HUES64 (cell line): ENCODE results near the gene PLA2G4E.
A peak's percentile ranks its signal among the peaks of the same experiment; 100 is the strongest.

Experiments used
- H3K27ac ChIP-seq: 2 replicates; pipeline ENCODE4 v1.7.0; 2013; ENCODE audit warnings: low read depth, low read length, inconsistent platforms
- H3K27me3 ChIP-seq: 2 replicates; pipeline ENCODE4 v1.6.1; 2013; ENCODE audit warnings: mild to moderate bottlenecking, low read length; ENCODE audit not compliant: insufficient read depth
- H3K36me3 ChIP-seq: 2 replicates; pipeline ENCODE4 v1.6.1; 2013; ENCODE audit warnings: mild to moderate bottlenecking, low read length; ENCODE audit not compliant: insufficient read depth
- H3K4me1 ChIP-seq: 2 replicates; pipeline ENCODE4 v1.6.1; 2013; ENCODE audit warnings: mild to moderate bottlenecking, low read length, moderate library complexity; ENCODE audit not compliant: insufficient read depth
- H3K4me3 ChIP-seq: 2 replicates; pipeline ENCODE4 v1.5.1; 2013; ENCODE audit warnings: mild to moderate bottlenecking, low read length, moderate library complexity
- H3K9ac ChIP-seq: 2 replicates; pipeline ENCODE4 v1.6.1; 2013; ENCODE audit warnings: mild to moderate bottlenecking, low read depth, low read length
- H3K9me3 ChIP-seq: 2 replicates; pipeline ENCODE4 v1.6.1; 2013; ENCODE audit warnings: low read depth, low read length; ENCODE audit not compliant: insufficient read depth
- WGBS: fragments of 150-250, 120-280 bp; methylation state at CpG from one replicate; pipeline ENCODE4 v1.1.7; 2013; ENCODE audit warnings: missing lambda C conversion rate; 5-methylcytosine and 5-hydroxymethylcytosine counted together

The PLA2G4E gene

DNA sequence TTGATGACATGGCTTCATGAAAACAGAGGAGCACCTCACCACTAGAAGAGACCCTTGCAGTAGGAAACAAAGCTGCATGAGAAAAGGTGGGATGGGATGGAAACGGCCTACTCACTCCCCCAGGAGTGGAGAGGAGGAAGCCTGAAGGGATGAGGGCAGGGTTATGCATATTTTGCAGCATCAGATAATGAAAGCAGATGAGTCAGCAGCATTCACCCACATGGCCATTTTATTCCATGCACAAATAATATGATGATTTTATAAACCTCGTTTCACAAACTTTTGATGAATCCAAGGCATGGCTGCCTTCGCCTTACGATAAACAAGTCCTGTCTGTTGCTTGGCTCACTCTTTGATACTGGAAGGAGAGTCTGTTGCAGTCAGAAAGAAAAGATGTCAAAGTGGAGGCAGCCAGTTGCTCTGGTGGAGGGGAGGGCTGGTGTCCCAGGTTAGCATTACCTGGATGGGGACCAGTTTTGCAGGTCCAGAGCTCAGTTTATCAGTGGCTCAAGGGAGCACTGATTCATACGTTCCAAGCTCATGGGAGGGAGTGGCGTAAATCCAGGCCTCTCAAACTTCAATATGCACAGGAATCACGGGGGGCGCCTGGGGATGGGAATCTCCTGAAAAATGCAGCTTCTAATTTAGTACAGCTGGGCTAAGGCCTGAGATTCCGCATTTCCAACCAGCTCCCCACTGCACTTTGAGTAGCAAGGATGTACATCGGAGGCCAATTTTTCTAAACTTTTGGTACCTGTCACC lies 39.3 kb downstream of the PLA2G4E start:
- H3K4me1 ChIP-seq: no peaks in the 10 kb centered on the region
- no peak overlapping the region for H3K9ac ChIP-seq
- H3K4me3 ChIP-seq: no peak overlapping the region
- no peaks in the 10 kb centered on the region for H3K9me3 ChIP-seq
- no peaks in the 10 kb centered on the region for H3K27me3 ChIP-seq
- H3K27ac ChIP-seq: no peak overlapping the region
- 91% methylated on average over 10 of the region's 10 CpGs for WGBS
- no peaks in the 10 kb centered on the region for H3K36me3 ChIP-seq

DNA sequence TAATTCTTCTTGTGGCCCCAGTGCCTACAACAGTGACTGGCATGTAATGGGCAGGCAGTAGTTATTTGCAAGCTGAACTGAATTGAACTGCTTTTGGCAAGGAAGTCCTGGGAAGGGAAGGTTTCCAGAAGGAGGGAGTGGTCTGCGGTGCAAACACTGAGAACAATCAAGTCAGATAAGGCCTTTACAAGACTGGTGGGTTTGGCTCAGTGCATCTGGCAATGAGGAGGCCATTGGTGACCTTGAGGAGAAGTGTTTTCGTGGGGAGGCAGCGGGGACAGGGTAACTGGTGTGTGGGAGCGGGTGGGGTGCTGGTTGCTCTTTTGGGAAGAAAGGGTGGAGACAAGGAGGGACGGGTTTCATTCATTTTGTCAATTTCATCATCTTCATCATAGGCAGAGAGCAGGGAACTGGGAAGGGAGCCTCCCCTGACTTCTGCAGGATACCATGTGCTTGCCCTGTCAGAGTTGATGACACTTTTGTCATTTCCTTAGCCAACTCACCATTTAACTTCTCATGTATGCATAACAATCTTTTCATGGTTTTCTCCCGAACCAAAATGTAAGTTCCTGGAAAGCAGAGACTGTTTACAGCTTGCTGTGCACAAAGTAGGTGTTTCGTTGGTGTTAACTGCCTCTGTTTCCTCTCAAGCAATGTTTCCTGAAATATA lies 40.1 kb downstream of the PLA2G4E start:
- Histone ChIP-seq H3K9ac (no peak overlapping the region), H3K27me3 (no peaks in the 10 kb centered on the region), H3K27ac (no peak overlapping the region), H3K4me3 (no peak overlapping the region), H3K9me3 (no peaks in the 10 kb centered on the region), H3K36me3 (no peaks in the 10 kb centered on the region), H3K4me1 (no peaks in the 10 kb centered on the region)
- WGBS: 94% methylated on average over 7 of the region's 7 CpGs

DNA sequence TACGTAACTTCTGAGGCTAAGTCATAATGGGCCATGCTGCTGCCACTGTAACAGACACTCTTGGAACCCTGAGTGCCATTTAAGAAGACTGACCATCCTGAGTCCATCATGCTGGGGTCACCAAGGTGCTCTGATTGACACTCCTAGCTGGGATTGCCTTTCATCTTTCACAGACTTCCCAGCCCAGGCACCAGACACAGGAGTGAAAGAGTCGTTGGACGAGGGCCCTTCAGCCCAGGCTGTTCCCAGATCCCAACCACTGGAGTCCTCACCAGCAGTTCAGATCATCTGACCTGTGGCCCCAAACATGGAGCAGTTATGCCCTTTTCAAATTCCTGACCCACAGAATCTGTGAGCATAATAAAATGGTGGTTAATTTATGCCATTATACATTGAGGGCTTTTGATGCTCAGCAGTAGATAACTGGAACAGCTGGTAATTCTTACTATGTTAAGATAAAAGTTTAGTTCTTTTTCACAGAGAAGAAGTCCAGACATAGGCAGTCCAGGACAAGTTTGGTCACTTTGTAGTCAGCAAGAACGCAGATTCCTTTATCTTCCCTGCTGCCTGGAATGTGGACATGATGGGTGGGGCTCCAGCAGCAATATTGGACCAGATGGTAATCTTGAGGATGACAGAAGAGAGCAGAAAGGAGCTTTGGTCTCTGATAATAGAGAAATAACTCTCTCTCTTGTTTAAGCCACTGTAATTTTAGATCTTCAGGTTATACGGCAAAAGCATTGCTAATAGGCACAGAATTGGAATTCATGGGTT lies 41.2 kb downstream of the PLA2G4E start:
- H3K4me1 ChIP-seq: no peaks in the 10 kb centered on the region
- no peak overlapping the region for H3K27ac ChIP-seq
- no peaks in the 10 kb centered on the region for H3K27me3 ChIP-seq
- no peak overlapping the region for H3K9ac ChIP-seq
- no peaks in the 10 kb centered on the region for H3K9me3 ChIP-seq
- H3K36me3 ChIP-seq: no peaks in the 10 kb centered on the region
- H3K4me3 ChIP-seq: no peak overlapping the region
- 93% methylated on average over 5 of the region's 5 CpGs for WGBS

DNA sequence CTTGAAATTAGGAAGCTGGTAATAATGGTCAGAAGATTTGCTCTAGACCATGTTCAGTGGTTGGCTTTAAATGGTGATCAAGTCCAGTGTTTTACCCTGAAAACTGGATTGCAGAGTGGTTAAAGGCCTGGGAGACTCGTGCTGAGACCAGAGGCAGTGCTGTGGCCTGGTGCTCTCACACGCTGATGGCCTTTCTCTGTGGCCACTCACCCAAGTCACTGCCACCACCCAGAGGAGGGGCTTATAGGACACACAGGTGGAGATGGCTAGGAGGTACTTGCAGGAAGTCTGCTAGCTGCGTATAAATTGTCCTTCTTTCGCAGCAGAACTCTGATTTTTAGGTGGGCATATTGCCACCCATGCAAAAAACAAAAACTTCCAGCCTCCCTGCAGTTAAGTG lies 42.3 kb downstream of the PLA2G4E start:
- WGBS: 96% methylated on average over 4 of the region's 4 CpGs
- H3K9me3 ChIP-seq: no peaks in the 10 kb centered on the region
- no peak overlapping the region for H3K4me3 ChIP-seq
- no peak overlapping the region for H3K27ac ChIP-seq
- no peaks in the 10 kb centered on the region for H3K36me3 ChIP-seq
- no peak overlapping the region for H3K9ac ChIP-seq
- H3K4me1 ChIP-seq: no peaks in the 10 kb centered on the region
- no peaks in the 10 kb centered on the region for H3K27me3 ChIP-seq

DNA sequence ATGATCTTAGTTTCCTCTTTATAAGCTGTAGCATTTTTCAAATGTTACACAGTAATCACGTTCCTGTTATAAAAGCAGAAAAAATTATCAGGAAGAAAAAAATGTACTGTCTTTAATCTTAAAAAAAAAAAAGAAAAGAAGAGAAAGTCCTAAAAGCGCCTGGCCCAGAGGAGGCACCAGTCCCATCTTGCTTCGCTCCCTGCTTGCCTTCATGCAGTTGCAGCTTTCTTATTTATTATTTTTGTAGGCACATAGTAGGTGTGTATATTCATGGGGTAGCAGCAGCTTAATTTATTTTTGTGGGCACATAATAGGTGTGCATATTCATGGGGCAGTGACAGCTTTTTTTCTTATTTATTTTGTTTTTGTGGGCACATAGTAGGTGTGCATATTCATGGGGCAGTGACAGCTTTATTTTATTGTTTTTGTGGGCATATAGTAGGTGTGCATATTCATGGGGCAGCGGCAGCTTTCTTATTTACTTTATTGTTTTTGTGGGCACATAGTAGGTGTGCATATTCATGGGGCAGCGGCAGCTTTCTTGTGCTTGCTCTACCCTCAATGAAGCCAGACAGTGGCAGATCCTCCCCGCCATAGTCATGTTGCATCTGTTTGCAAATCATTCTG lies 43.0 kb downstream of the PLA2G4E start:
- WGBS: 87% methylated on average over 6 of the region's 6 CpGs
- H3K4me1 ChIP-seq: 0 out of 2 replicates have a peak, but pooled peaks cover 1% of the 10 kb centered on the region
- no peaks in the 10 kb centered on the region for H3K9me3 ChIP-seq
- no peak overlapping the region for H3K4me3 ChIP-seq
- H3K27me3 ChIP-seq: no peaks in the 10 kb centered on the region
- no peak overlapping the region for H3K27ac ChIP-seq
- no peak overlapping the region for H3K9ac ChIP-seq
- no peaks in the 10 kb centered on the region for H3K36me3 ChIP-seq

DNA sequence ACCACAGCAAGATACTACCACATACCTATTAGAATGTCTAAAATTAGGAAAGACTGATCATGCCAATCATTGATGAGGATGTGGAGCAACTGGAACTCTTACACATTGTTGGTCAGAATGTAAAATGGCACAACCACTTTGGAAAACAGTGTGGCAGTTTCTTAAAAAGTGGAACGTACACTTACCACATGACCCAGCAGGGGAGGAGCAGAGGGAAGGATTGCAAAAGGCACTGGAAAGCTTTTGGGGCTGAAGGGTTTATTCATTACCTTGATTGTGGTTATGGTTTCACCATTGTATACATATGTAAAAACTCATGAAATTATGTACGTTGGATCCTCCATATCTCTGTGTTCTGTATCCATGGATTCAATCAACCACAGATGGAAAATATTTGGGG lies 45.2 kb downstream of the PLA2G4E start:
- H3K27ac ChIP-seq: no peak overlapping the region
- no peaks in the 10 kb centered on the region for H3K9me3 ChIP-seq
- no peaks in the 10 kb centered on the region for H3K27me3 ChIP-seq
- H3K36me3 ChIP-seq: no peaks in the 10 kb centered on the region
- no peak overlapping the region for H3K9ac ChIP-seq
- no peak overlapping the region for H3K4me3 ChIP-seq
- WGBS: 100% methylated on average over 1 of the region's 2 CpGs
- H3K4me1 ChIP-seq: peaks cover 9% of the 10 kb centered on the region

DNA sequence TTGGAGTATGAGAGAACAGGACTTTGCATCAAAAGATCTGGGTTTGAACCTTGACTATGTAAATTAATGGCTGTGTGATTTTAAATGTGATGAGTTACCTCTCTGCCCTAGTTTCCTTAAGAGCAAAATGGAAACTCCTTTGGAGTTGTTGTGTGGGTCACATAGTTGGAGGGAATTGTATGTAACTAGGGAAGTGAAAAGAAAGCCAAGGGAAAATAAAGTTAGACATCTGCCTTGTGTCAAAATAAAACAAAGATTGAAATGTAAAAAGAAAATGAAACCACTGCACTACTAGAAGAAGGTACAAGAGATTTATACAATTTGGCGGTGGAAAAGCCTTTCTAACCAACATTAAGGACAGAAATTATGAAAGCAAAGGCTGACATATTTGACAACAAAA lies 46.8 kb downstream of the PLA2G4E start:
- Histone ChIP-seq H3K27ac (no peak overlapping the region), H3K36me3 (no peaks in the 10 kb centered on the region), H3K9ac (no peak overlapping the region), H3K9me3 (no peaks in the 10 kb centered on the region), H3K4me1 (peaks cover 18% of the 10 kb centered on the region), H3K27me3 (no peaks in the 10 kb centered on the region), H3K4me3 (no peak overlapping the region)
- WGBS: 90% methylated on average over 1 of the region's 1 CpG

DNA sequence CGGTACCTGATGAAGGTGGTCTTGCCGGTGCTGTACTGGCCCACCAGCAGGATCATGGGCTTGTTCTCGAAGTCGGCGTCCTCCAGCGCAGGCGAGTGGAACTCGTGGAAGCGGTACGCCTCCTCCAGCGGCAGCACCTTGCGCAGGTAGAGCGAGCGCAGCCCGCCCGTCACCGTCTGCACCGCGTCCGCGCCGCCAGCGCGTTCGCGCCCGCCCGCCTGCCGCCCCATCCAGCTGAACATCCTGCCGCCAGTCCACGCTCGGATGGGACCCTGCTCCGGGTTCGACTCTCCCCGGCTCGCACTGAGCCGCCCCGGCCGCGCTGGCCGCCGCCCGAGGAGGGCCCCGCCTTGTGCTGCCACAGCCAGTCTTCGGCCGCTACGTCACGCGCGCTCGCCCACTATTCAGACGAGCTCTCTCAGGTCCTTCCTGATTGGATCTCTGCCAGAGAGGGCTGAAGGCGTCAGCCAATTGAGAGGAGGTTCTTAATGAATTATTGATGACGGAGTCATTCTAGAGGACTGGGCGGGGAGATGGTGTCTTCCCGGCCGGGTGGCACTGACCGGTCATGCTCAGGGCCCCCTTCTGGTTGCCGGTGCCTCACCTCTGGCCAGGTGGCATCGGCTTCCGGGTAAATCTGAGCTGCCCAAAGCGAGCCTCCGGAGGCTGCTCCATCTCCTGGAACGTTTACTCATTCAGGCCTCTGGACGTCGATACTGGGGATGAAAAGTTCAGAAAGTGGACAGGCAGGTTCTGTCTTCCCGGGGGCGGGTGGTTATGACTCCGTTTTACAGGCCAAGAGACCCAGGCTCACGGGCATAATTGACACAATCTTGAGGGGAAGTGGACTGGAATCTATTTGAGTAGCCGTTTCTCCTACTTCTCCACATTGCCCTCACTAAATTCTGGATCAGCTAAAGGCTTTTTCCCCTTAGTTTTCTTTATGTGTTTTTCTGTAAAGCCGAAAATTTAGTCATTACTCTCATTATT lies 48.3 kb downstream of the PLA2G4E start, which contains the start of gene EHD4:
Gene EHD4, minus strand, starts transcription at position 305 of the 990 bp plus-strand sequence. Its CDS starts 63 bp downstream, at position 242.
- Histone ChIP-seq H3K27ac (peak within 1 kb of the TSS; percentile 93; the same call in 1 of the 2 replicates), H3K27me3 (no peaks in the 10 kb centered on the region), H3K4me3 (peak within 1 kb of the TSS; percentile 93), H3K4me1 (peaks cover 18% of the 10 kb centered on the region), H3K9me3 (no peaks in the 10 kb centered on the region), H3K36me3 (no peaks in the 10 kb centered on the region), H3K9ac (peak within 1 kb of the TSS; percentile 87)
- 2% methylated on average over 72 of the region's 72 CpGs for WGBS

- H3K9ac ChIP-seq: peak overlapping the region; percentile 87
- peak overlapping the region; percentile 93; the same call in 1 of the 2 replicates for H3K27ac ChIP-seq
- H3K4me3 ChIP-seq: peak overlapping the region; percentile 93
- H3K9me3 ChIP-seq: no peaks in the 10 kb centered on the region
- peaks cover 18% of the 10 kb centered on the region for H3K4me1 ChIP-seq
- no peaks in the 10 kb centered on the region for H3K36me3 ChIP-seq
- under 1% methylated on average over 46 of the region's 46 CpGs for WGBS
- H3K27me3 ChIP-seq: no peaks in the 10 kb centered on the region
Observed at GRCh38 chr15:41971895-41972252, 49.0 kb downstream of the PLA2G4E start.
